AG09319 (cell line): ENCODE measurements around the gene TMEM14C.
"Not testable (repeated sequence)": the region's sequence is repeated elsewhere in the genome, so short reads cannot be mapped to it uniquely, and the experiment has no call there.

ENCODE experiments used
- DNase-seq: peaks from one replicate; pipeline ENCODE4 v3.0.0-alpha.2; 2010; ENCODE audit warnings: low read depth; ENCODE audit errors: extremely low read depth
- TF ChIP-seq, protein P1 (sequence below): IDR thresholded peaks from 2 replicates; pipeline ENCODE4 v1.5.1; 2011; ENCODE audit warnings: low read depth, mild to moderate bottlenecking, inconsistent platforms, low read length, moderate library complexity

TMEM14C gene

DNA sequence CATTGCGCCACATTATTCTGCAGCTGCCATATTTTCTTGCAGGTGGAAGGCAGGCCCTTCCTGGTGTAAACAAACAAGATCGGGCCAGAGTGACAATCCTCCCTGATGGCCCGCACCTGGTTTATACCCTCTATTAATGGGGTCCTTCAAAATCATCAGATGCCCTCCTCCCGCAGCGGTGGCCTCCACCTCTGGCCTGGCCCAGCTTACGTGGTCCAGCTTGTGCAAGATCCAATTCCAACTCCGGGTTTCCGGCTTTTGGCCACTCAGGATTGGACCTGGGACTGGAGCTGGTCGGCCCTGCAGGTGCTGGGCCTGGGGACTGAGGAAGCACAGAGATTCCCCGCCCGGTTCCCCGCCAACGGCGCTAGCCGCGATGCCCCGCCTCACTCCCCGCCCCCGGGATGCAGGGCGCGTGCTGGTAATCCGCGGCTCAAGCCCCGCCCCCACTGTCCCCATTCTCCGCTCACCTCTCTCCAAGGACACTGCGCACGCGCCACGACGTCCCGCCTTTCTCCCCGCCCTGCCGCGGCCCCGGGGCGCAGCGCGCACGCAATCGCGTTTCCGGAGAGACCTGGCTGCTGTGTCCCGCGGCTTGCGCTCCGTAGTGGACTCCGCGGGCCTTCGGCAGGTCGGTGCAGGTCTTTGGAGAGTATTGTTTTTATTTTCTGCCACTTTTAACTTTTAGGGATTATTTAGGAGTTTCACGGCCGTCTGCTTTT lies 24.5 kb downstream of the TMEM14C start, which contains the start of gene TMEM14B:
TMEM14B (plus strand) TSS at position 555 of the 722 bp plus-strand sequence. CDS start 1,441 bp downstream, outside the sequence.
- TF ChIP-seq, protein P1, sequence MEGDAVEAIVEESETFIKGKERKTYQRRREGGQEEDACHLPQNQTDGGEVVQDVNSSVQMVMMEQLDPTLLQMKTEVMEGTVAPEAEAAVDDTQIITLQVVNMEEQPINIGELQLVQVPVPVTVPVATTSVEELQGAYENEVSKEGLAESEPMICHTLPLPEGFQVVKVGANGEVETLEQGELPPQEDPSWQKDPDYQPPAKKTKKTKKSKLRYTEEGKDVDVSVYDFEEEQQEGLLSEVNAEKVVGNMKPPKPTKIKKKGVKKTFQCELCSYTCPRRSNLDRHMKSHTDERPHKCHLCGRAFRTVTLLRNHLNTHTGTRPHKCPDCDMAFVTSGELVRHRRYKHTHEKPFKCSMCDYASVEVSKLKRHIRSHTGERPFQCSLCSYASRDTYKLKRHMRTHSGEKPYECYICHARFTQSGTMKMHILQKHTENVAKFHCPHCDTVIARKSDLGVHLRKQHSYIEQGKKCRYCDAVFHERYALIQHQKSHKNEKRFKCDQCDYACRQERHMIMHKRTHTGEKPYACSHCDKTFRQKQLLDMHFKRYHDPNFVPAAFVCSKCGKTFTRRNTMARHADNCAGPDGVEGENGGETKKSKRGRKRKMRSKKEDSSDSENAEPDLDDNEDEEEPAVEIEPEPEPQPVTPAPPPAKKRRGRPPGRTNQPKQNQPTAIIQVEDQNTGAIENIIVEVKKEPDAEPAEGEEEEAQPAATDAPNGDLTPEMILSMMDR = no peak
- peak; percentile 88 for DNase-seq

DNA sequence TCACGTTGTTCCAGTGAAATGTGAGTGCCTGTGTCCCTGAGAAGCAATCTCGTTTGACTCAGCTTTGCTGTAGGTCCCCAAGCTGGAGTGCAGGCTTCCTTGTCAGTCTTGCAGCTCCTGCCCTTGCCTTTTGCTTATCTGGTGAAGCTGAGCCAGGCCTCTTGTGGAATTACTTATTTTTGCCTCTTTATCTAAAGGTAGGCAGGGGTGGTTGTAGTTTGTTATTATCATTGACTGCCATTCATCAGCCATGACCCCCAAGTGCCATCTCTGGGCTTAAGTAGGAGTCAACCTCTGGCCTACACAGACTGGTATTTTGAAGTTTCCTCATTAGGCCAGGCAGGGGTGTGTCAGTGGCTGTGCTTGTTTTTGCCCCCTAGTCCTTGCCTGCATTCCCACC lies 26.9 kb downstream of the TMEM14C start:
- TF ChIP-seq, protein P1 = no peak
- DNase-seq = no peak

GRCh38 chr6:10750568-10750967 lies 27.7 kb downstream of the TMEM14C start:
- DNase-seq = not testable (repeated sequence)

- DNase-seq = not testable (repeated sequence)
These were observed 28.9 kb downstream of the TMEM14C start for GRCh38 chr6:10751757-10752156.

DNA sequence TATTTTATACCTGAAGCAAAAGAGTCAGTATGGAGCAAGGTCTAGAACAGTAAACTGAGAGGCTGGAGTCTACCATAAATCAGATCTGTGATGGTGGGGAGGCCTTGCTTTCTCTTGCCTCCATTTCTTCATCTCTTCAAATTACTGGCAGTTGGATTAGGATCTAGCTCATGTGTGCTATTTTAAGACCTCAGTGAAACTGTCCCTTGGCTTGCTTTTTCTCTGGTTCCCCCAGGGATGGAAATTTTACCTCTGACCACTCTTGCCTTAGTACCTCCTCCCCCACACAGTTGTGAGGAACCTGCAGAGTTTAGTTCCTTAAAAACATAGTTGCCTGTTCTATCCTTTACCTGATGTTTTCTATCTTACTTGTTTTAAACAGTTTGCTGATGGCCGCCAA lies 33.2 kb downstream of the TMEM14C start:
- TF ChIP-seq, protein P1 = no peak
- DNase-seq = no peak

- DNase-seq = peak; percentile 32
These were observed 36.5 kb downstream of the TMEM14C start for GRCh38 chr6:10759312-10759839.

GRCh38 chr6:10759884-10760329 lies 37.0 kb downstream of the TMEM14C start:
- no peak for DNase-seq

More at GRCh38 chr6:10759312-10759839, 36.5 kb downstream of the TMEM14C start:
- TF ChIP-seq, protein P1 = peak; percentile 48

DNA sequence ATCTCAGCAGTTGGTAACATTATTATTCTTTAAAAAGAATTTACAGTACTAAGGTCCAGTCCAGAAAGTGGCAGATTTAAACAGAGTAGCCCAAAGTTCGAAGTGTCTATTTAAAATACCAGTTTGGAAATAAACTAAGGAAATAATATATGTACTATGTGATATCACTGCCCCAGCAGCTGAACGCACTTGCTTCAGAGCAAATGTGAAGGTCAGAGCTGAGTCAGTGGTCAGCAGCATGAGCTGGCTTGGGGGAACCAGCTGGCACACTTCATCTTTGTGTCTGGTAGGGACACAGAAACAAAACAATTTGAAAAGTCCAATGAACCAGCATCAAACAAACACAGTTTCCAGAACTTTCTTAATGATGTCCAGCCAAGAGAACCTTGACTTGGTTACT lies 40.1 kb downstream of the TMEM14C start:
- TF ChIP-seq, protein P1 = no peak
- no peak for DNase-seq

More at GRCh38 chr6:10759884-10760329, 37.0 kb downstream of the TMEM14C start:
- TF ChIP-seq, protein P1 = no peak
